GM19240 (cell line): ENCODE results near the gene CDH19.
"Not testable (repeated sequence)": the region's sequence is repeated elsewhere in the genome, so short reads cannot be mapped to it uniquely, and the experiment has no call there.

ENCODE experiments used
- DNase-seq: peaks from one replicate; pipeline ENCODE4 v3.0.0; 2011; ENCODE audit warnings: low spot score; ENCODE audit not compliant: insufficient read length

CDH19 gene

GRCh38 chr18:66566616-66567015 is 37.3 kb downstream of the CDH19 start:
- DNase-seq: no peak

GRCh38 chr18:66564236-66564635 is 39.7 kb downstream of the CDH19 start:
- no peak for DNase-seq

GRCh38 chr18:66562279-66562678 is 41.6 kb downstream of the CDH19 start:
- no peak for DNase-seq

GRCh38 chr18:66560094-66560493 is 43.8 kb downstream of the CDH19 start:
- DNase-seq: no peak

GRCh38 chr18:66558773-66559172 is 45.1 kb downstream of the CDH19 start:
- DNase-seq: no peak

GRCh38 chr18:66557091-66557490 is 46.8 kb downstream of the CDH19 start:
- DNase-seq: no peak

GRCh38 chr18:66555585-66555984 is 48.3 kb downstream of the CDH19 start:
- no peak for DNase-seq

GRCh38 chr18:66553824-66554223 is 50.1 kb downstream of the CDH19 start:
- DNase-seq: no peak

GRCh38 chr18:66550366-66550765 is 53.5 kb downstream of the CDH19 start:
- DNase-seq: no peak

- DNase-seq: no peak
Observed at GRCh38 chr18:66548747-66549146, 55.1 kb downstream of the CDH19 start.

- no peak for DNase-seq
Observed at GRCh38 chr18:66534110-66534509, 69.8 kb downstream of the CDH19 start.

- no peak for DNase-seq
Observed at GRCh38 chr18:66533693-66534092, 70.2 kb downstream of the CDH19 start.

GRCh38 chr18:66523219-66523991 is 80.5 kb downstream of the CDH19 start:
- no peak for DNase-seq

- DNase-seq: no peak
Observed at GRCh38 chr18:66513996-66514395, 89.9 kb downstream of the CDH19 start.

GRCh38 chr18:66511792-66512191 is 92.1 kb downstream of the CDH19 start:
- no peak for DNase-seq

GRCh38 chr18:66511289-66511688 is 92.6 kb downstream of the CDH19 start:
- DNase-seq: no peak

- no peak for DNase-seq
Observed at GRCh38 chr18:66510357-66511045, 93.4 kb downstream of the CDH19 start.

- no peak for DNase-seq
Observed at GRCh38 chr18:66508937-66509336, 95.0 kb downstream of the CDH19 start.

- no peak for DNase-seq
Observed at GRCh38 chr18:66506178-66506577, 97.7 kb downstream of the CDH19 start.

GRCh38 chr18:66497351-66497750 is 106.5 kb downstream of the CDH19 start:
- no peak for DNase-seq

GRCh38 chr18:66495844-66496243 is 108.0 kb downstream of the CDH19 start:
- no peak for DNase-seq

GRCh38 chr18:66473882-66474281 is 130.0 kb downstream of the CDH19 start:
- no peak for DNase-seq

GRCh38 chr18:66466184-66466583 is 137.7 kb downstream of the CDH19 start:
- DNase-seq: not testable (repeated sequence)
